HG03558 (cell line): Measurements from ENCODE around the gene SUSD3.

ENCODE experiments used
- ATAC-seq: cut with Tn5 transposase; IDR thresholded peaks from one replicate; pipeline ENCODE4 v1.9.1; 2021; ENCODE audit warnings: moderate number of reproducible peaks; ENCODE audit not compliant: unreplicated experiment; ENCODE audit errors: extremely low read depth

The SUSD3 gene

GRCh38 chr9:93132946-93133680, 74.6 kb downstream of the SUSD3 start:
- ATAC-seq: no peak

GRCh38 chr9:93133681-93134014, 75.1 kb downstream of the SUSD3 start:
- no peak for ATAC-seq

- ATAC-seq: no peak
These were observed 75.7 kb downstream of the SUSD3 start, which contains the start of gene NINJ1 for GRCh38 chr9:93134015-93134739. TSS of gene NINJ1 (minus strand) at chr9:93134251. CDS start at chr9:93134217, 34 bp downstream.
